ENCODE measurements around the gene CCDC92B.

The CCDC92B gene

GRCh38 chr17:2796164-2797125 is 47.0 kb upstream of the CCDC92B start, which contains the start of gene RAP1GAP2:
TSS of gene RAP1GAP2 (plus strand) at chr17:2796438. CDS start at chr17:2796528, 90 bp downstream.
- peak within 1 kb of the TSS in 1 of 2 donors; percentile 2 for H3K4me3 ChIP-seq
- TF ChIP-seq CTCF (IDR thresholded peaks at IDR 0.05) = no peak
- DNase-seq = peak; percentile 73 to 79
- intact Hi-C loops (cut with DNase I; ENCODE audit: low total_unique reads) = no loop called here
- no peaks in the 10 kb centered on the region for H3K4me1 ChIP-seq
- no peak within 1 kb of the TSS for H3K27ac ChIP-seq
- no peaks in the 10 kb centered on the region for H3K36me3 ChIP-seq
- H3K27me3 ChIP-seq = peaks cover 0 to 58% of the 10 kb centered on the region in 2 donors
- H3K9me3 ChIP-seq = no peaks in the 10 kb centered on the region

GRCh38 chr17:2795441-2796163 is 46.1 kb upstream of the CCDC92B start:
- Histone ChIP-seq H3K9me3 (no peaks in the 10 kb centered on the region), H3K4me3 (no peak overlapping the region), H3K4me1 (no peaks in the 10 kb centered on the region), H3K27me3 (peaks cover 0 to 65% of the 10 kb centered on the region in 2 donors), H3K36me3 (no peaks in the 10 kb centered on the region), H3K27ac (no peak overlapping the region)
- intact Hi-C loops (cut with DNase I; ENCODE audit: low total_unique reads) = no loop called here
- TF ChIP-seq CTCF (IDR thresholded peaks at IDR 0.05) = no peak
- DNase-seq = no peak

- no peaks in the 10 kb centered on the region for H3K9me3 ChIP-seq
- H3K27me3 ChIP-seq = peaks cover 0 to 60% of the 10 kb centered on the region in 2 donors
- no peak overlapping the region for H3K27ac ChIP-seq
- no peak for DNase-seq
- H3K4me1 ChIP-seq = no peaks in the 10 kb centered on the region
- TF ChIP-seq CTCF (IDR thresholded peaks at IDR 0.05) = no peak
- H3K4me3 ChIP-seq = no peak overlapping the region
- H3K36me3 ChIP-seq = no peaks in the 10 kb centered on the region
- intact Hi-C loops (cut with DNase I; ENCODE audit: low total_unique reads) = no loop called here
Observed at GRCh38 chr17:2794111-2794803, 44.8 kb upstream of the CCDC92B start.

GRCh38 chr17:2792366-2793169 is 43.1 kb upstream of the CCDC92B start:
- intact Hi-C loops (cut with DNase I; ENCODE audit: low total_unique reads) = no loop called here
- no peak overlapping the region for H3K4me3 ChIP-seq
- H3K27me3 ChIP-seq = peaks cover 0 to 44% of the 10 kb centered on the region in 2 donors
- DNase-seq = no peak
- H3K4me1 ChIP-seq = no peaks in the 10 kb centered on the region
- no peak overlapping the region for H3K27ac ChIP-seq
- H3K36me3 ChIP-seq = no peaks in the 10 kb centered on the region
- no peaks in the 10 kb centered on the region for H3K9me3 ChIP-seq
- TF ChIP-seq CTCF (IDR thresholded peaks at IDR 0.05) = no peak

GRCh38 chr17:2789700-2790099 is 40.2 kb upstream of the CCDC92B start:
- no peak overlapping the region for H3K27ac ChIP-seq
- peaks cover 0 to 25% of the 10 kb centered on the region in 2 donors for H3K27me3 ChIP-seq
- no peak overlapping the region for H3K4me3 ChIP-seq
- H3K9me3 ChIP-seq = no peaks in the 10 kb centered on the region
- intact Hi-C loops (cut with DNase I; ENCODE audit: low total_unique reads) = no loop called here
- no peaks in the 10 kb centered on the region for H3K4me1 ChIP-seq
- no peak for DNase-seq
- no peak for TF ChIP-seq CTCF (IDR thresholded peaks at IDR 0.05)
- H3K36me3 ChIP-seq = no peaks in the 10 kb centered on the region

All from tibial artery (tissue), 4 donors.